ENCODE measurements around the gene ATAD2B.

DNA sequence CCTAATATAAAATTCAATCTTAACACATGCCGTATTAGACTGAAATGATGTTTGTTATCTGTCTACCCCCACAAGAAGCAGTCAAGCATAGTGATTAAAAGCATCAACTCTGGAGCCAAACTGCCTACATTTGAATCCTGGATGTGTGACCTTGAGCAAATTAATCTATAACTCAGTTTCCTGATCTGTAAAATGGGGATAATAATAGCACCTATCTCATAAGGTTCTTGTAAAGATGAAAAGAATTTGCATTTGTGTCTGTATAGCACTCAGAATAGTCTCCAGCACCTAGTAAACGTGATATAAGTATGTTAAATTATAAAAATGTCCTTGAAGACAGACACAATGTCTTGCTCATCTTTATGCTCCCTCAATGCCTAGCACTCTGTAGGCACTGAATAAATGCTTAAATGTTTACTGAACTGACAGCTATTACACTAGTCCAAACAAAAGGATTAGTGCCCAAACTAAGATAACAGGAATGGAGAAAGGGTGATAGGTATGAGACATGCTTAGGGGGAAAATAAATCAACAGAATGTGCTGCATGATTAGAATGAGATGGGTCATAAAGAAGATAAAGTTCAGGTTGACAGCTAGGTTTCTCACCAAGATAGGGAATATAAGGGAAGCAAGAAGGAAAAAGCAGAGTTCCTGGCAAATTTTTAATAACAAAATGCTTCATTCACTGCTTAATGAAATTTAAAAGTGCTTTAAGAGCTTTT is 180.6 kb downstream of the ATAD2B start:
- TF ChIP-seq EZH2 (IDR thresholded peaks at IDR 0.05; ENCODE audit: insufficient read depth, poor library complexity, severe bottlenecking), result no peak
- TF ChIP-seq EZH2phosphoT487 (IDR thresholded peaks at IDR 0.05; ENCODE audit: insufficient read depth, low read depth), result no peak
